Measurements from ENCODE around the gene MRPL21.

The MRPL21 gene

GRCh38 chr11:68942095-68942620, 38.5 kb upstream of the MRPL21 start:
- H3K18ac ChIP-seq (ENCODE audit: low read length) = no peak overlapping the region
- no peaks in the 10 kb centered on the region for H3K27me3 ChIP-seq (ENCODE audit: control insufficient read depth in 3 of 3, insufficient read depth in 3 of 3, low read depth in 1 of 3, low read length in 3 of 3)
- H3K27ac ChIP-seq (replicated peaks; ENCODE audit: low read length) = no peak overlapping the region
- no peak overlapping the region for H4K8ac ChIP-seq (ENCODE audit: low read depth, low read length)
- H2BK15ac ChIP-seq (ENCODE audit: low read length) = no peak overlapping the region
- peaks cover 17 to 42% of the 10 kb centered on the region in 2 donors for H3K36me3 ChIP-seq (replicated peaks in 1 of 2; ENCODE audit: control insufficient read depth in 2 of 2, insufficient read depth in 2 of 2, low read length in 2 of 2)
- H3K4ac ChIP-seq (ENCODE audit: low read length) = no peak overlapping the region
- no peak overlapping the region for H3K14ac ChIP-seq (ENCODE audit: low read length)
- no peak overlapping the region for H2AFZ ChIP-seq (ENCODE audit: low read length)
- H4K91ac ChIP-seq (ENCODE audit: low read depth, low read length, poor library complexity) = no peak overlapping the region
- H3K79me1 ChIP-seq (ENCODE audit: low read depth, low read length) = no peaks in the 10 kb centered on the region
- no peak overlapping the region for H2BK120ac ChIP-seq (ENCODE audit: low read depth, low read length)
- no peak overlapping the region for H3K4me3 ChIP-seq (ENCODE audit: low read length in 2 of 2)
- H3K4me2 ChIP-seq (ENCODE audit: insufficient read depth, low read length, poor library complexity, severe bottlenecking) = no peak overlapping the region
- no peaks in the 10 kb centered on the region for H3K4me1 ChIP-seq (ENCODE audit: control insufficient read depth in 2 of 2, insufficient read depth in 1 of 2, low read depth in 1 of 2, low read length in 2 of 2)
- H3K9ac ChIP-seq (ENCODE audit: low read depth, low read length, poor library complexity) = peak overlapping the region; percentile 77
- no peak overlapping the region for H2BK12ac ChIP-seq (ENCODE audit: low read length)
- H3K9me3 ChIP-seq (replicated peaks in 1 of 2; ENCODE audit: control insufficient read depth in 2 of 2, insufficient read depth in 1 of 2, low read depth in 1 of 2, low read length in 2 of 2) = no peaks in the 10 kb centered on the region
- H3K23ac ChIP-seq (ENCODE audit: low read depth, low read length, poor library complexity) = peak overlapping the region; percentile 80
- DNase-seq (ENCODE audit: low spot score) = no peak
- peak overlapping the region; percentile 46 for H2AK5ac ChIP-seq (ENCODE audit: low read depth, low read length)
- no CpG with 5 or more reads among the region's 11 CpGs for WGBS, 2 donors (ENCODE audit: extremely low coverage in 2 of 2, insufficient read length in 2 of 2, insufficient replicate concordance in 1 of 2)
- no peak overlapping the region for H2BK5ac ChIP-seq (ENCODE audit: low read length)

- Histone ChIP-seq H4K91ac (ENCODE audit: low read depth, low read length, poor library complexity) (no peak overlapping the region), H3K4me2 (ENCODE audit: insufficient read depth, low read length, poor library complexity, severe bottlenecking) (no peak overlapping the region), H3K4me1 (ENCODE audit: control insufficient read depth in 2 of 2, insufficient read depth in 1 of 2, low read depth in 1 of 2, low read length in 2 of 2) (no peaks in the 10 kb centered on the region), H3K23ac (ENCODE audit: low read depth, low read length, poor library complexity) (no peak overlapping the region), H2BK12ac (ENCODE audit: low read length) (no peak overlapping the region), H2BK15ac (ENCODE audit: low read length) (no peak overlapping the region), H3K9me3 (replicated peaks in 1 of 2; ENCODE audit: control insufficient read depth in 2 of 2, insufficient read depth in 1 of 2, low read depth in 1 of 2, low read length in 2 of 2) (no peaks in the 10 kb centered on the region), H3K27me3 (ENCODE audit: control insufficient read depth in 3 of 3, insufficient read depth in 3 of 3, low read depth in 1 of 3, low read length in 3 of 3) (no peaks in the 10 kb centered on the region), H3K79me1 (ENCODE audit: low read depth, low read length) (no peaks in the 10 kb centered on the region), H3K18ac (ENCODE audit: low read length) (no peak overlapping the region), H3K4ac (ENCODE audit: low read length) (no peak overlapping the region), H2AK5ac (ENCODE audit: low read depth, low read length) (no peak overlapping the region), H4K8ac (ENCODE audit: low read depth, low read length) (no peak overlapping the region), H3K27ac (replicated peaks; ENCODE audit: low read length) (no peak overlapping the region), H3K36me3 (replicated peaks in 1 of 2; ENCODE audit: control insufficient read depth in 2 of 2, insufficient read depth in 2 of 2, low read length in 2 of 2) (peaks cover 22 to 48% of the 10 kb centered on the region in 2 donors), H3K14ac (ENCODE audit: low read length) (no peak overlapping the region), H2AFZ (ENCODE audit: low read length) (no peak overlapping the region), H3K9ac (ENCODE audit: low read depth, low read length, poor library complexity) (no peak overlapping the region), H2BK120ac (ENCODE audit: low read depth, low read length) (no peak overlapping the region), H2BK5ac (ENCODE audit: low read length) (no peak overlapping the region), H3K4me3 (ENCODE audit: low read length in 2 of 2) (no peak overlapping the region)
- DNase-seq (ENCODE audit: low spot score) = no peak
- WGBS, 2 donors (ENCODE audit: extremely low coverage in 2 of 2, insufficient read length in 2 of 2, insufficient replicate concordance in 1 of 2) = no CpG with 5 or more reads among the region's 18 CpGs
Measured at GRCh38 chr11:68941324-68942094, 37.9 kb upstream of the MRPL21 start.

GRCh38 chr11:68940651-68941323, 37.2 kb upstream of the MRPL21 start:
- Histone ChIP-seq H3K14ac (ENCODE audit: low read length) (no peak overlapping the region), H2AFZ (ENCODE audit: low read length) (no peak overlapping the region), H3K27me3 (ENCODE audit: control insufficient read depth in 3 of 3, insufficient read depth in 3 of 3, low read depth in 1 of 3, low read length in 3 of 3) (no peaks in the 10 kb centered on the region), H4K91ac (ENCODE audit: low read depth, low read length, poor library complexity) (no peak overlapping the region), H2BK5ac (ENCODE audit: low read length) (no peak overlapping the region), H2AK5ac (ENCODE audit: low read depth, low read length) (no peak overlapping the region), H3K18ac (ENCODE audit: low read length) (no peak overlapping the region), H3K9ac (ENCODE audit: low read depth, low read length, poor library complexity) (no peak overlapping the region), H3K4me3 (ENCODE audit: low read length in 2 of 2) (no peak overlapping the region), H3K79me1 (ENCODE audit: low read depth, low read length) (no peaks in the 10 kb centered on the region), H2BK15ac (ENCODE audit: low read length) (no peak overlapping the region), H3K23ac (ENCODE audit: low read depth, low read length, poor library complexity) (no peak overlapping the region), H3K27ac (replicated peaks; ENCODE audit: low read length) (no peak overlapping the region), H3K4ac (ENCODE audit: low read length) (no peak overlapping the region), H3K4me2 (ENCODE audit: insufficient read depth, low read length, poor library complexity, severe bottlenecking) (no peak overlapping the region), H2BK120ac (ENCODE audit: low read depth, low read length) (no peak overlapping the region), H3K36me3 (replicated peaks in 1 of 2; ENCODE audit: control insufficient read depth in 2 of 2, insufficient read depth in 2 of 2, low read length in 2 of 2) (peaks cover 28 to 55% of the 10 kb centered on the region in 2 donors), H4K8ac (ENCODE audit: low read depth, low read length) (no peak overlapping the region), H2BK12ac (ENCODE audit: low read length) (no peak overlapping the region), H3K4me1 (ENCODE audit: control insufficient read depth in 2 of 2, insufficient read depth in 1 of 2, low read depth in 1 of 2, low read length in 2 of 2) (no peaks in the 10 kb centered on the region), H3K9me3 (replicated peaks in 1 of 2; ENCODE audit: control insufficient read depth in 2 of 2, insufficient read depth in 1 of 2, low read depth in 1 of 2, low read length in 2 of 2) (no peaks in the 10 kb centered on the region)
- no CpG with 5 or more reads among the region's 20 CpGs for WGBS, 2 donors (ENCODE audit: extremely low coverage in 2 of 2, insufficient read length in 2 of 2, insufficient replicate concordance in 1 of 2)
- no peak for DNase-seq (ENCODE audit: low spot score)

All from neuronal stem cell (in vitro differentiated cells).